ENCODE results near the gene PPDPF. TPM values are rescaled to one million over a fixed set of nuclear protein-coding genes. Genes with fewer than 3 reads are reported as not detected.

PPDPF gene
- total and polyA plus RNA-seq, 2 donors (not counting 1 experiment from before 2014, with no cell fraction given) = 34.0 to 58.0 TPM

GRCh38 chr20:63522091-63522868 is 1.7 kb downstream of the PPDPF start:
- H3K27me3 ChIP-seq (ENCODE audit: control insufficient read depth, insufficient read depth, low read length) = no peaks in the 10 kb centered on the region
- H3K9me3 ChIP-seq (ENCODE audit: control insufficient read depth, insufficient read depth, low read depth, low read length) = no peaks in the 10 kb centered on the region
- H3K4me2 ChIP-seq (ENCODE audit: extremely low read depth, insufficient read depth, low read length) = peak overlapping the region; percentile 87
- no peak overlapping the region for H2AFZ ChIP-seq (ENCODE audit: low read length)
- TF ChIP-seq EZH2 (IDR thresholded peaks at IDR 0.05; ENCODE audit: low read length, missing control alignments) = no peak
- TF ChIP-seq, protein P1, sequence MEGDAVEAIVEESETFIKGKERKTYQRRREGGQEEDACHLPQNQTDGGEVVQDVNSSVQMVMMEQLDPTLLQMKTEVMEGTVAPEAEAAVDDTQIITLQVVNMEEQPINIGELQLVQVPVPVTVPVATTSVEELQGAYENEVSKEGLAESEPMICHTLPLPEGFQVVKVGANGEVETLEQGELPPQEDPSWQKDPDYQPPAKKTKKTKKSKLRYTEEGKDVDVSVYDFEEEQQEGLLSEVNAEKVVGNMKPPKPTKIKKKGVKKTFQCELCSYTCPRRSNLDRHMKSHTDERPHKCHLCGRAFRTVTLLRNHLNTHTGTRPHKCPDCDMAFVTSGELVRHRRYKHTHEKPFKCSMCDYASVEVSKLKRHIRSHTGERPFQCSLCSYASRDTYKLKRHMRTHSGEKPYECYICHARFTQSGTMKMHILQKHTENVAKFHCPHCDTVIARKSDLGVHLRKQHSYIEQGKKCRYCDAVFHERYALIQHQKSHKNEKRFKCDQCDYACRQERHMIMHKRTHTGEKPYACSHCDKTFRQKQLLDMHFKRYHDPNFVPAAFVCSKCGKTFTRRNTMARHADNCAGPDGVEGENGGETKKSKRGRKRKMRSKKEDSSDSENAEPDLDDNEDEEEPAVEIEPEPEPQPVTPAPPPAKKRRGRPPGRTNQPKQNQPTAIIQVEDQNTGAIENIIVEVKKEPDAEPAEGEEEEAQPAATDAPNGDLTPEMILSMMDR (conservative IDR thresholded peaks at IDR 0.05 in 1 of 2, IDR thresholded peaks at IDR 0.05 in 1 of 2; ENCODE audit: low read depth in 1 of 2, low read length in 2 of 2) = no peak
- peak overlapping the region; percentile 20 to 92 (median 38) for H3K4me3 ChIP-seq (replicated peaks in 1 of 4; ENCODE audit: control extremely low read depth in 1 of 4, insufficient read depth in 1 of 4, low read depth in 3 of 4, low read length in 4 of 4)
- H4K20me1 ChIP-seq (ENCODE audit: control insufficient read depth, extremely low read depth, insufficient read depth, low read length) = no peaks in the 10 kb centered on the region
- DNase-seq (ENCODE audit: low read depth in 2 of 2) = no peak
- peaks cover 2% of the 10 kb centered on the region for H3K4me1 ChIP-seq (ENCODE audit: control insufficient read depth, extremely low read depth, insufficient read depth, low read length)
- peaks cover 5% of the 10 kb centered on the region for H3K36me3 ChIP-seq (ENCODE audit: control insufficient read depth, insufficient read depth, low read length)
- no peak overlapping the region for H3K27ac ChIP-seq (ENCODE audit: insufficient read depth, low read length)
- H3K79me2 ChIP-seq (ENCODE audit: control insufficient read depth, insufficient read depth, low read length) = peaks cover 14% of the 10 kb centered on the region
- no peak overlapping the region for H3K9ac ChIP-seq (ENCODE audit: insufficient read depth, low read length)

DNA sequence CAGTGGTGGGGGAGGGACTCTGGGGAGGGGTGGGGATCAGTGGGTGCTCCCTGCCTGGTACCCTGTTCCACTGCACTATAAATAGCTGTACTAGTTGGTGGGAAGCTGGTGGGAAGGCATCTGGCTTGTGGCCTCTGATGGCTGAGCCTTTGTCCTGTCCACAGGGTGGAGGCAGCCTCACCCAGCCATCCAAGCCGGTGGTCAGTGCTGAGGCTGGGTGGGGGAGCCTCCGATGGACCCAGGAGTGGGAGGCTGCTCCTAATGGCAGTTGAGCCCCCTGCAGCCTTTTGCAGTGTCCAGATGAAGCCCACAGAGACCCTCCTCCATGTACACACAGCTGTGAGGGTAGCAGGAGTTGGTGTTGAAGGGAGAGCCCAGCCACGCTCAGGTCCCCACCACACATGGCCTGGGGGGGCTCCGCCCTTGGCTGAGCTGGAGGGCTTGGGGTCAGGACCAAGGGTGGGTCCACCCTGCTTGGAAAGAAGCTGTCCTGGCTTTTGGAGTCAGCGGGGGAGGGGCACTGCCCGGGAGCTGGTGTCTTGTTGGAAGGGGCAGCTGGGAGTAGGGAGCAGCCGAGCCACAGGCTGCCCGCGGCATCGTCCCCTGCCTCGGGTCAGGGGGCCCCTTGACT is 2.5 kb downstream of the PPDPF start:
- no peak for DNase-seq (ENCODE audit: low read depth in 2 of 2)
- Histone ChIP-seq H3K36me3 (ENCODE audit: control insufficient read depth, insufficient read depth, low read length) (peaks cover 5% of the 10 kb centered on the region), H3K4me1 (ENCODE audit: control insufficient read depth, extremely low read depth, insufficient read depth, low read length) (peaks cover 2% of the 10 kb centered on the region), H3K4me3 (replicated peaks in 1 of 4; ENCODE audit: control extremely low read depth in 1 of 4, insufficient read depth in 1 of 4, low read depth in 3 of 4, low read length in 4 of 4) (no peak overlapping the region), H3K4me2 (ENCODE audit: extremely low read depth, insufficient read depth, low read length) (no peak overlapping the region), H4K20me1 (ENCODE audit: control insufficient read depth, extremely low read depth, insufficient read depth, low read length) (no peaks in the 10 kb centered on the region), H2AFZ (ENCODE audit: low read length) (no peak overlapping the region), H3K79me2 (ENCODE audit: control insufficient read depth, insufficient read depth, low read length) (peaks cover 14% of the 10 kb centered on the region), H3K27ac (ENCODE audit: insufficient read depth, low read length) (no peak overlapping the region), H3K9ac (ENCODE audit: insufficient read depth, low read length) (no peak overlapping the region), H3K27me3 (ENCODE audit: control insufficient read depth, insufficient read depth, low read length) (no peaks in the 10 kb centered on the region), H3K9me3 (ENCODE audit: control insufficient read depth, insufficient read depth, low read depth, low read length) (no peaks in the 10 kb centered on the region)
- TF ChIP-seq, protein P1 (conservative IDR thresholded peaks at IDR 0.05 in 1 of 2, IDR thresholded peaks at IDR 0.05 in 1 of 2; ENCODE audit: low read depth in 1 of 2, low read length in 2 of 2) = no peak
- no peak for TF ChIP-seq EZH2 (IDR thresholded peaks at IDR 0.05; ENCODE audit: low read length, missing control alignments)

GRCh38 chr20:63525185-63525584 is 4.6 kb downstream of the PPDPF start:
- no peak overlapping the region for H3K27ac ChIP-seq (ENCODE audit: insufficient read depth, low read length)
- H2AFZ ChIP-seq (ENCODE audit: low read length) = no peak overlapping the region
- no peaks in the 10 kb centered on the region for H4K20me1 ChIP-seq (ENCODE audit: control insufficient read depth, extremely low read depth, insufficient read depth, low read length)
- no peak overlapping the region for H3K4me2 ChIP-seq (ENCODE audit: extremely low read depth, insufficient read depth, low read length)
- no peaks in the 10 kb centered on the region for H3K27me3 ChIP-seq (ENCODE audit: control insufficient read depth, insufficient read depth, low read length)
- H3K4me1 ChIP-seq (ENCODE audit: control insufficient read depth, extremely low read depth, insufficient read depth, low read length) = peaks cover 2% of the 10 kb centered on the region
- no peak overlapping the region for H3K4me3 ChIP-seq (replicated peaks in 1 of 4; ENCODE audit: control extremely low read depth in 1 of 4, insufficient read depth in 1 of 4, low read depth in 3 of 4, low read length in 4 of 4)
- peaks cover 14% of the 10 kb centered on the region for H3K79me2 ChIP-seq (ENCODE audit: control insufficient read depth, insufficient read depth, low read length)
- no peaks in the 10 kb centered on the region for H3K9me3 ChIP-seq (ENCODE audit: control insufficient read depth, insufficient read depth, low read depth, low read length)
- no peak for TF ChIP-seq EZH2 (IDR thresholded peaks at IDR 0.05; ENCODE audit: low read length, missing control alignments)
- TF ChIP-seq, protein P1 (conservative IDR thresholded peaks at IDR 0.05 in 1 of 2, IDR thresholded peaks at IDR 0.05 in 1 of 2; ENCODE audit: low read depth in 1 of 2, low read length in 2 of 2) = no peak
- H3K9ac ChIP-seq (ENCODE audit: insufficient read depth, low read length) = no peak overlapping the region
- no peak for DNase-seq (ENCODE audit: low read depth in 2 of 2)
- H3K36me3 ChIP-seq (ENCODE audit: control insufficient read depth, insufficient read depth, low read length) = peaks cover 5% of the 10 kb centered on the region
